HCT116 (cell line): Measurements from ENCODE around the gene TBC1D1. TPM values are rescaled to one million over a fixed set of nuclear protein-coding genes. Genes with fewer than 3 reads are reported as not detected.

Experiments
- ATAC-seq: fragments of 200-7000 bp; cut with Tn5 transposase; 2 replicates; pipeline ENCODE4 v1.9.1; 2020; ENCODE audit warnings: mild to moderate bottlenecking, moderate library complexity
- BruUV-seq: library from RNA; stranded (reverse); fragments of 400-500 nt; replicated peaks from 2 replicates; lab custom pipeline; 2021; lab: Mats Ljungman, UMichigan
- CTCF ChIA-PET: fragments of 300-600 bp; sonication (Branson Sonifier 250); formaldehyde crosslinking; loops from one replicate; lab custom pipeline; 2021; ENCODE audit warnings: antibody characterized with exemption; lab: Charles Lee
- POLR2A ChIA-PET: fragments of 300-600, 350-600 bp; sonication (Branson Sonifier 250); formaldehyde crosslinking; loops from one replicate; lab custom pipeline; 2021; ENCODE audit warnings: antibody characterized with exemption; lab: Charles Lee
- RAD21 ChIA-PET, 2 experiments: fragments of 300-600 bp; sonication (Branson Sonifier 250); formaldehyde crosslinking; loops; one replicate each; lab custom pipeline; 2023; ENCODE audit warnings: low total read pairs in 2 of 2; ENCODE audit not compliant: uncharacterized antibody in 2 of 2, unreplicated experiment in 2 of 2, low non-redundant PET in 1 of 2; lab: Charles Lee
- DNase-seq: peaks from one replicate; pipeline ENCODE4 v3.0.0-alpha.2; 2010; ENCODE audit warnings: low read depth, low spot score
- H2AFZ ChIP-seq: fragments of 200-600 bp; shearing (Covaris generic), sonication (generic); 2 replicates; pipeline ENCODE4 v1.6.1; 2017; ENCODE audit warnings: low read depth, mixed run types, mixed read lengths, antibody characterized with exemption, low read length; ENCODE audit not compliant: poor library complexity, severe bottlenecking
- H3K27ac ChIP-seq: 2 replicates; pipeline ENCODE4 v1.5.1; 2012; ENCODE audit warnings: low read depth, low read length
- H3K27me3 ChIP-seq: fragments of 200-600 bp; sonication (generic); 2 replicates; pipeline ENCODE4 v1.6.1; 2016; ENCODE audit warnings: mixed run types, low read length, mixed read lengths; ENCODE audit not compliant: insufficient read depth
- H3K36me3 ChIP-seq, 2 experiments: fragments of 200-500 bp in 1 of 2; fragments of 200-600 bp in 1 of 2; sonication (Bioruptor generic) in 1 of 2; sonication (generic) in 1 of 2; 2 replicates each; pipeline versions ENCODE4 v1.5.1 to v1.6.1; 2014 to 2016; ENCODE audit warnings: low read length in 2 of 2, inconsistent platforms in 1 of 2, mixed read lengths in 1 of 2, mixed run types in 1 of 2; ENCODE audit not compliant: insufficient read depth in 2 of 2, control insufficient read depth in 1 of 2
- H3K4me1 ChIP-seq, 2 experiments: fragments of 200-600 bp in 1 of 2; sonication (generic) in 1 of 2; 2 replicates each; pipeline versions ENCODE4 v1.5.1 to v1.6.1; 2012 to 2017; ENCODE audit warnings: low read length in 2 of 2, inconsistent platforms in 1 of 2, mild to moderate bottlenecking in 1 of 2, mixed read lengths in 1 of 2, mixed run types in 1 of 2, moderate library complexity in 1 of 2; ENCODE audit not compliant: insufficient read depth in 2 of 2, control insufficient read depth in 1 of 2
- H3K4me2 ChIP-seq: fragments of 200-600 bp; sonication (generic); 2 replicates; pipeline ENCODE4 v1.6.1; 2017; ENCODE audit warnings: mixed run types, low read length, mixed read lengths
- H3K4me3 ChIP-seq, 2 experiments: fragments of 200-600 bp in 1 of 2; sonication (generic) in 1 of 2; replicated peaks in 1 of 2; 2 replicates each; pipeline ENCODE4 v1.5.1; 2011 to 2016; ENCODE audit warnings: low read length in 2 of 2, control low read depth in 1 of 2, low read depth in 1 of 2, mild to moderate bottlenecking in 1 of 2, mixed read lengths in 1 of 2, mixed run types in 1 of 2
- H3K79me2 ChIP-seq: fragments of 200-600 bp; sonication (generic); 2 replicates; pipeline ENCODE4 v1.6.1; 2017; ENCODE audit warnings: mild to moderate bottlenecking, mixed run types, low read length, moderate library complexity, mixed read lengths; ENCODE audit not compliant: insufficient read depth
- H3K9ac ChIP-seq: fragments of 200-600 bp; sonication (generic); 2 replicates; pipeline ENCODE4 v1.6.1; 2016; ENCODE audit warnings: low read length, mixed read lengths
- H3K9me2 ChIP-seq: fragments of 200-600 bp; sonication (generic), shearing (Covaris generic); 2 replicates; pipeline ENCODE4 v1.6.1; 2017; ENCODE audit warnings: mixed run types, mild to moderate bottlenecking, moderate library complexity; ENCODE audit not compliant: insufficient read depth
- H3K9me3 ChIP-seq, 2 experiments: fragments of 200-500 bp in 1 of 2; fragments of 200-600 bp in 1 of 2; sonication (Bioruptor generic) in 1 of 2; sonication (generic) in 1 of 2; 2 replicates each; pipeline ENCODE4 v1.6.1; 2014 to 2017; ENCODE audit warnings: low read length in 2 of 2, mixed read lengths in 2 of 2, inconsistent platforms in 1 of 2, low read depth in 1 of 2, mild to moderate bottlenecking in 1 of 2, mixed run types in 1 of 2, moderate library complexity in 1 of 2; ENCODE audit not compliant: control insufficient read depth in 1 of 2, insufficient read depth in 1 of 2
- H4K20me1 ChIP-seq: fragments of 200-600 bp; sonication (generic), shearing (Covaris generic); 2 replicates; pipeline ENCODE4 v1.6.1; 2017; ENCODE audit warnings: mixed run types, mild to moderate bottlenecking, moderate library complexity; ENCODE audit not compliant: insufficient read depth
- ATF3 ChIP-seq: IDR thresholded peaks from 2 replicates; pipeline ENCODE4 v1.6.1; 2012
- CBX3 ChIP-seq: IDR thresholded peaks from 2 replicates; pipeline ENCODE4 v1.6.1; 2012; ENCODE audit warnings: low read depth
- CEBPB ChIP-seq: IDR thresholded peaks from 2 replicates; pipeline ENCODE4 v1.6.1; 2012; ENCODE audit warnings: low read depth
- CTCF ChIP-seq, 3 experiments: fragments of 200-600 bp in 1 of 3; sonication (generic) in 1 of 3; IDR thresholded peaks in 2 of 3; conservative IDR thresholded peaks in 1 of 3; 2 replicates each; pipeline ENCODE4 v1.5.1; 2012 to 2017; ENCODE audit warnings: low read depth in 2 of 3, low read length in 2 of 3, antibody characterized with exemption in 1 of 3, borderline replicate concordance in 1 of 3, control low read depth in 1 of 3, mild to moderate bottlenecking in 1 of 3, mixed read lengths in 1 of 3, mixed run types in 1 of 3, moderate library complexity in 1 of 3; ENCODE audit not compliant: insufficient read depth in 1 of 3
- EGR1 ChIP-seq: IDR thresholded peaks from 2 replicates; pipeline ENCODE4 v1.6.1; 2012; ENCODE audit warnings: low read depth
- ELF1 ChIP-seq: IDR thresholded peaks from 2 replicates; pipeline ENCODE4 v1.6.1; 2012; ENCODE audit warnings: low read depth, borderline replicate concordance
- EZH2phosphoT487 ChIP-seq: fragments of 200-600 bp; IDR thresholded peaks from 2 replicates; pipeline ENCODE4 v1.6.1; 2018; ENCODE audit warnings: antibody characterized with exemption, borderline replicate concordance
- FOSL1 ChIP-seq: IDR thresholded peaks from 2 replicates; pipeline ENCODE4 v1.6.1; 2012; ENCODE audit warnings: low read depth
- MAX ChIP-seq: IDR thresholded peaks from 2 replicates; pipeline ENCODE4 v1.6.1; 2012
- POLR2A ChIP-seq: IDR thresholded peaks from 2 replicates; pipeline ENCODE4 v1.7.0; 2011; ENCODE audit warnings: borderline replicate concordance; ENCODE audit not compliant: insufficient read depth, insufficient read length; ENCODE audit errors: extremely low read depth
- POLR2AphosphoS5 ChIP-seq: IDR thresholded peaks from 2 replicates; pipeline ENCODE4 v1.6.1; 2011; ENCODE audit warnings: mild to moderate bottlenecking, low read depth, low read length, moderate library complexity
- RAD21 ChIP-seq: IDR thresholded peaks from 2 replicates; pipeline ENCODE4 v1.6.1; 2012; ENCODE audit warnings: low read depth, mild to moderate bottlenecking
- REST ChIP-seq: IDR thresholded peaks from 2 replicates; pipeline ENCODE4 v1.6.1; 2012; ENCODE audit warnings: low read depth
- TCF7L2 ChIP-seq: IDR thresholded peaks from 2 replicates; pipeline ENCODE4 v1.7.0; 2011; ENCODE audit warnings: borderline replicate concordance, inconsistent platforms; ENCODE audit not compliant: insufficient read depth, insufficient read length; ENCODE audit errors: extremely low read depth
- YY1 ChIP-seq: IDR thresholded peaks from 2 replicates; pipeline ENCODE4 v1.6.1; 2011; ENCODE audit warnings: low read length, low read depth, moderate library complexity, mild to moderate bottlenecking; ENCODE audit not compliant: insufficient replicate concordance; ENCODE audit errors: extremely low read depth
- ZBTB33 ChIP-seq: IDR thresholded peaks from 2 replicates; pipeline ENCODE4 v1.6.1; 2011; ENCODE audit warnings: mild to moderate bottlenecking, low read length, moderate library complexity; ENCODE audit not compliant: insufficient replicate concordance; ENCODE audit errors: extremely low read depth
- intact Hi-C: fragments of 100-400 bp; cut with micrococcal nuclease; formaldehyde crosslinking; loops from 2 replicates; pipeline ENCODE4 v1.10.0; 2022
- total RNA-seq: library from RNA; stranded (reverse); gene quantifications from one replicate; pipeline ENCODE4 v1.2.1, GENCODE V29; 2021; ENCODE audit not compliant: unreplicated experiment

The TBC1D1 gene
- total RNA-seq, 1 experiment from 2014 or later = 82.7 TPM

GRCh38 chr4:38145741-38146140 lies 254.9 kb downstream of the TBC1D1 start:
- Histone ChIP-seq H3K4me2 (no peak overlapping the region), H3K27ac (no peak overlapping the region), H3K79me2 (no peaks in the 10 kb centered on the region), H3K9ac (no peak overlapping the region), H3K9me3 (no peaks in the 10 kb centered on the region), H3K4me3 (no peak overlapping the region), H3K9me2 (no peaks in the 10 kb centered on the region), H4K20me1 (no peaks in the 10 kb centered on the region), H3K27me3 (no peaks in the 10 kb centered on the region), H2AFZ (no peak overlapping the region), H3K4me1 (no peaks in the 10 kb centered on the region), H3K36me3 (no peaks in the 10 kb centered on the region)
- TF ChIP-seq EZH2phosphoT487 = no peak
- TF ChIP-seq CTCF (IDR thresholded peaks at IDR 0.05 in 2 of 3, conservative IDR thresholded peaks at IDR 0.05 in 1 of 3; ENCODE audit: borderline replicate concordance in 1 of 3, insufficient read depth in 1 of 3, low read depth in 2 of 3, low read length in 2 of 3) = no peak
- no peak for TF ChIP-seq POLR2A
- no peak for TF ChIP-seq REST
- no peak for TF ChIP-seq RAD21
- no peak for TF ChIP-seq YY1
- no peak for TF ChIP-seq MAX
- TF ChIP-seq TCF7L2 = no peak
- no peak for TF ChIP-seq CBX3
- TF ChIP-seq CEBPB = no peak
- no peak for TF ChIP-seq EGR1
- no peak for TF ChIP-seq POLR2AphosphoS5
- no peak for TF ChIP-seq ZBTB33
- no peak for TF ChIP-seq ELF1
- no peak for TF ChIP-seq ATF3
- no peak for TF ChIP-seq FOSL1
- intact Hi-C loops = no loop called here
- ChIA-PET POLR2A (no interaction called here), RAD21 (no interaction called here), CTCF (no interaction called here)
- BruUV-seq = no TSS peak
- DNase-seq = no peak
- ATAC-seq = no peak
